Osteoblast (primary cell): ENCODE data around the gene ADAMTS19. TPM values are rescaled to one million over a fixed set of nuclear protein-coding genes. Genes with fewer than 3 reads are reported as not detected.

Experiments used
- DNase-seq: peaks from one replicate; pipeline ENCODE4 v3.0.0; 2011; ENCODE audit warnings: low spot score, mixed read lengths; ENCODE audit not compliant: insufficient read length; ENCODE audit errors: missing footprints
- H2AFZ ChIP-seq: 2 replicates; pipeline ENCODE4 v1.6.0; 2011; ENCODE audit warnings: mild to moderate bottlenecking, low read length
- H3K27ac ChIP-seq: 2 replicates; pipeline ENCODE4 v1.5.1; 2011; ENCODE audit warnings: mild to moderate bottlenecking, low read depth, low read length, moderate library complexity
- H3K27me3 ChIP-seq: 2 replicates; pipeline ENCODE4 v1.6.0; 2012; ENCODE audit warnings: mild to moderate bottlenecking, control low read depth, inconsistent platforms, low read length, moderate library complexity; ENCODE audit not compliant: insufficient read depth
- H3K36me3 ChIP-seq: 2 replicates; pipeline ENCODE4 v1.5.1; 2011; ENCODE audit warnings: mild to moderate bottlenecking, low read length, control low read depth, moderate library complexity; ENCODE audit not compliant: insufficient read depth
- H3K4me1 ChIP-seq: 2 replicates; pipeline ENCODE4 v1.5.1; 2011; ENCODE audit warnings: mild to moderate bottlenecking, low read length, control low read depth, moderate library complexity; ENCODE audit not compliant: insufficient read depth
- H3K4me2 ChIP-seq: 2 replicates; pipeline ENCODE4 v1.6.0; 2011; ENCODE audit warnings: mild to moderate bottlenecking, low read length; ENCODE audit not compliant: insufficient read depth
- H3K4me3 ChIP-seq: fragments of 200-600 bp; sonication (generic); 3 replicates; pipeline ENCODE4 v1.5.1; 2012; ENCODE audit warnings: mild to moderate bottlenecking, low read length, inconsistent platforms; ENCODE audit not compliant: insufficient read depth
- H3K79me2 ChIP-seq: 2 replicates; pipeline ENCODE4 v1.6.0; 2012; ENCODE audit warnings: mild to moderate bottlenecking, low read length, control low read depth, inconsistent platforms; ENCODE audit not compliant: insufficient read depth
- H3K9me3 ChIP-seq: 2 replicates; pipeline ENCODE4 v1.5.1; 2011; ENCODE audit warnings: low read depth, low read length, control low read depth
- H4K20me1 ChIP-seq: 2 replicates; pipeline ENCODE4 v1.6.0; 2012; ENCODE audit warnings: mild to moderate bottlenecking, low read length, control low read depth; ENCODE audit not compliant: insufficient read depth
- total RNA-seq: library from RNA; depleted of rRNA; stranded (reverse); fragments of >200 nt; gene quantifications from 2 replicates; pipeline ENCODE4 v1.2.3, GENCODE V29; 2012
- TF ChIP-seq, protein P1 (sequence below): IDR thresholded peaks from 2 replicates; pipeline ENCODE4 v1.5.1; 2011; ENCODE audit warnings: mild to moderate bottlenecking, low read depth, low read length, moderate library complexity; ENCODE audit errors: extremely low read depth

Gene ADAMTS19
- total RNA-seq, 1 donor, result not detected

GRCh38 chr5:129689045-129689444 is 228.9 kb downstream of the ADAMTS19 start:
- Histone ChIP-seq H3K27ac (no peak overlapping the region), H3K4me2 (no peak overlapping the region), H2AFZ (no peak overlapping the region), H3K79me2 (no peaks in the 10 kb centered on the region), H3K4me1 (no peaks in the 10 kb centered on the region), H3K36me3 (no peaks in the 10 kb centered on the region), H3K9me3 (no peaks in the 10 kb centered on the region), H3K27me3 (no peaks in the 10 kb centered on the region), H4K20me1 (no peaks in the 10 kb centered on the region), H3K4me3 (no peak overlapping the region)
- DNase-seq, result peak; percentile 8
- TF ChIP-seq, protein P1, sequence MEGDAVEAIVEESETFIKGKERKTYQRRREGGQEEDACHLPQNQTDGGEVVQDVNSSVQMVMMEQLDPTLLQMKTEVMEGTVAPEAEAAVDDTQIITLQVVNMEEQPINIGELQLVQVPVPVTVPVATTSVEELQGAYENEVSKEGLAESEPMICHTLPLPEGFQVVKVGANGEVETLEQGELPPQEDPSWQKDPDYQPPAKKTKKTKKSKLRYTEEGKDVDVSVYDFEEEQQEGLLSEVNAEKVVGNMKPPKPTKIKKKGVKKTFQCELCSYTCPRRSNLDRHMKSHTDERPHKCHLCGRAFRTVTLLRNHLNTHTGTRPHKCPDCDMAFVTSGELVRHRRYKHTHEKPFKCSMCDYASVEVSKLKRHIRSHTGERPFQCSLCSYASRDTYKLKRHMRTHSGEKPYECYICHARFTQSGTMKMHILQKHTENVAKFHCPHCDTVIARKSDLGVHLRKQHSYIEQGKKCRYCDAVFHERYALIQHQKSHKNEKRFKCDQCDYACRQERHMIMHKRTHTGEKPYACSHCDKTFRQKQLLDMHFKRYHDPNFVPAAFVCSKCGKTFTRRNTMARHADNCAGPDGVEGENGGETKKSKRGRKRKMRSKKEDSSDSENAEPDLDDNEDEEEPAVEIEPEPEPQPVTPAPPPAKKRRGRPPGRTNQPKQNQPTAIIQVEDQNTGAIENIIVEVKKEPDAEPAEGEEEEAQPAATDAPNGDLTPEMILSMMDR, result no peak

GRCh38 chr5:129691220-129691619 is 231.1 kb downstream of the ADAMTS19 start:
- Histone ChIP-seq H3K27me3 (no peaks in the 10 kb centered on the region), H3K27ac (no peak overlapping the region), H3K9me3 (no peaks in the 10 kb centered on the region), H3K79me2 (no peaks in the 10 kb centered on the region), H4K20me1 (no peaks in the 10 kb centered on the region), H3K36me3 (no peaks in the 10 kb centered on the region), H2AFZ (no peak overlapping the region), H3K4me1 (no peaks in the 10 kb centered on the region), H3K4me2 (no peak overlapping the region), H3K4me3 (no peak overlapping the region)
- TF ChIP-seq, protein P1, result no peak
- no peak for DNase-seq

GRCh38 chr5:129696636-129697035 is 236.5 kb downstream of the ADAMTS19 start:
- Histone ChIP-seq H3K36me3 (no peaks in the 10 kb centered on the region), H3K4me2 (no peak overlapping the region), H3K79me2 (no peaks in the 10 kb centered on the region), H3K4me3 (no peak overlapping the region), H4K20me1 (no peaks in the 10 kb centered on the region), H3K27ac (no peak overlapping the region), H3K4me1 (no peaks in the 10 kb centered on the region), H3K9me3 (no peaks in the 10 kb centered on the region), H2AFZ (no peak overlapping the region), H3K27me3 (no peaks in the 10 kb centered on the region)
- no peak for DNase-seq
- TF ChIP-seq, protein P1, result no peak

GRCh38 chr5:129698661-129699060 is 238.6 kb downstream of the ADAMTS19 start:
- H3K9me3 ChIP-seq, result no peaks in the 10 kb centered on the region
- no peak overlapping the region for H3K27ac ChIP-seq
- H3K4me1 ChIP-seq, result no peaks in the 10 kb centered on the region
- no peak overlapping the region for H2AFZ ChIP-seq
- no peak overlapping the region for H3K4me2 ChIP-seq
- TF ChIP-seq, protein P1, result peak; percentile 22
- no peaks in the 10 kb centered on the region for H3K79me2 ChIP-seq
- H3K27me3 ChIP-seq, result no peaks in the 10 kb centered on the region
- no peaks in the 10 kb centered on the region for H3K36me3 ChIP-seq
- no peak overlapping the region for H3K4me3 ChIP-seq
- no peak for DNase-seq
- H4K20me1 ChIP-seq, result no peaks in the 10 kb centered on the region
